ENCODE results near the gene EFHC1.

DNA sequence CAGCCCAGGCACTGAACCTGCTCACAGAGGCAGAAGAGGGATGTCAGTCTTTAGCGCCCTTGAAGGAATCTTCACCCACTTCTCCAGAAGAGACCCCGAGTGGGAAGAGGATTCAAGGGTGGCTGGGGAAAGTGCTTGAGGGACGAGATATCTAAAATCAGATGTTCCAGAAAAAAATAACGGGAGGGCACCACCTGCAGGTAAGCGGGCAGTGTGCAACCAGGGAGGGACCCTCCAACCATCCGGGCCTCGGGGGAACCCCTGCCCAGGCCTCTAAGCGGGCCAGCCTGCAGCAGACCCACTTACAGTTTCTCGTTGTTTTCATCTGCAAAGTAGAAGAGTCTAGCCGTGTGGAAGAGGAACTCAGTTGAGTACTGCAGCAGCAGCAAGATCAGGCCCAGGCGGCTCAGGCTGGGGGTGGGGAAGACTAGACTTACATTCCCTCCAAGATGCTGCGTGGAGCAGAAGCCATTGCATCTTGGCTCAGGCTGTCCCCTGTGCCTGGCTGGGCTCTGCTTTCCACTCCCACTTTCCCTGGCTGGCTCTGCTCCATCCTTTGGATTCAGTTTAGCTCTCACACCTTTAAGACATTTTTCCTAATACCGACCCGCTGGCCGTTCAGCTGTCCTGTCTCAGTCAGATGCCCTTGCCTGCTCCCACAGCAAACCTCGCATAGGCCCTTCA is 85.7 kb downstream of the EFHC1 start:
- TF ChIP-seq, protein P1, sequence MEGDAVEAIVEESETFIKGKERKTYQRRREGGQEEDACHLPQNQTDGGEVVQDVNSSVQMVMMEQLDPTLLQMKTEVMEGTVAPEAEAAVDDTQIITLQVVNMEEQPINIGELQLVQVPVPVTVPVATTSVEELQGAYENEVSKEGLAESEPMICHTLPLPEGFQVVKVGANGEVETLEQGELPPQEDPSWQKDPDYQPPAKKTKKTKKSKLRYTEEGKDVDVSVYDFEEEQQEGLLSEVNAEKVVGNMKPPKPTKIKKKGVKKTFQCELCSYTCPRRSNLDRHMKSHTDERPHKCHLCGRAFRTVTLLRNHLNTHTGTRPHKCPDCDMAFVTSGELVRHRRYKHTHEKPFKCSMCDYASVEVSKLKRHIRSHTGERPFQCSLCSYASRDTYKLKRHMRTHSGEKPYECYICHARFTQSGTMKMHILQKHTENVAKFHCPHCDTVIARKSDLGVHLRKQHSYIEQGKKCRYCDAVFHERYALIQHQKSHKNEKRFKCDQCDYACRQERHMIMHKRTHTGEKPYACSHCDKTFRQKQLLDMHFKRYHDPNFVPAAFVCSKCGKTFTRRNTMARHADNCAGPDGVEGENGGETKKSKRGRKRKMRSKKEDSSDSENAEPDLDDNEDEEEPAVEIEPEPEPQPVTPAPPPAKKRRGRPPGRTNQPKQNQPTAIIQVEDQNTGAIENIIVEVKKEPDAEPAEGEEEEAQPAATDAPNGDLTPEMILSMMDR (IDR thresholded peaks at IDR 0.05) = no peak
- TF ChIP-seq EP300 (IDR thresholded peaks at IDR 0.05) = no peak
- no peak for TF ChIP-seq POLR2A (IDR thresholded peaks at IDR 0.05)
